GM23338 (cell line): ENCODE results near the gene PIAS4.

Source experiments
- CREB1 ChIP-seq: fragments of 250-450 bp; sonication (Bioruptor Pico); IDR thresholded peaks from 2 replicates; pipeline ENCODE4 v1.5.0; 2020; ENCODE audit warnings: low read depth, mild to moderate bottlenecking, moderate library complexity
- CTCF ChIP-seq, 2 experiments: fragments of 200-600 bp in 1 of 2; sonication (generic) in 1 of 2; conservative IDR thresholded peaks; 2 replicates each; pipeline versions ENCODE4 v1.5.1 to v1.6.1; 2016 to 2017; ENCODE audit warnings: antibody characterized with exemption in 2 of 2, low read depth in 2 of 2, mild to moderate bottlenecking in 2 of 2, moderate library complexity in 1 of 2
- ETS1 ChIP-seq: IDR thresholded peaks from 2 replicates; pipeline ENCODE4 v1.6.1; 2016; ENCODE audit warnings: antibody characterized with exemption
- EZH2 ChIP-seq: fragments of 200-600 bp; sonication (generic); IDR thresholded peaks from one replicate; pipeline ENCODE4 v1.8.0; 2017; ENCODE audit warnings: antibody characterized with exemption, mild to moderate bottlenecking, low read depth; ENCODE audit not compliant: unreplicated experiment
- EZH2phosphoT487 ChIP-seq: fragments of 200-600 bp; sonication (generic); IDR thresholded peaks from one replicate; pipeline ENCODE4 v1.8.1; 2018; ENCODE audit warnings: antibody characterized with exemption; ENCODE audit not compliant: unreplicated experiment
- JUNB ChIP-seq: IDR thresholded peaks from one replicate; pipeline ENCODE4 v1.6.1; 2016; ENCODE audit warnings: antibody characterized with exemption; ENCODE audit not compliant: unreplicated experiment
- NANOG ChIP-seq: IDR thresholded peaks from 2 replicates; pipeline ENCODE4 v1.6.1; 2016; ENCODE audit warnings: antibody characterized with exemption, borderline replicate concordance
- POLR2AphosphoS5 ChIP-seq: IDR thresholded peaks from 2 replicates; pipeline ENCODE4 v1.6.1; 2016; ENCODE audit warnings: antibody characterized with exemption, low read depth
- REST ChIP-seq: IDR thresholded peaks from one replicate; pipeline ENCODE4 v1.6.1; 2018; ENCODE audit warnings: antibody characterized with exemption; ENCODE audit not compliant: unreplicated experiment
- STAT1 ChIP-seq: IDR thresholded peaks from one replicate; pipeline ENCODE4 v1.6.1; 2016; ENCODE audit warnings: antibody characterized with exemption; ENCODE audit not compliant: unreplicated experiment
- ZNF114 ChIP-seq: fragments of 250-450 bp; sonication (Bioruptor Pico); IDR thresholded peaks from 2 replicates; pipeline ENCODE4 v1.5.0; 2020; ENCODE audit warnings: mild to moderate bottlenecking, moderate library complexity
- ZNF331 ChIP-seq: fragments of 250-450 bp; sonication (Bioruptor Pico); IDR thresholded peaks from 2 replicates; pipeline ENCODE4 v1.5.0; 2020; ENCODE audit warnings: low read depth, mild to moderate bottlenecking, moderate library complexity
- ZNF462 ChIP-seq: fragments of 250-450 bp; sonication (Bioruptor Pico); IDR thresholded peaks from 2 replicates; pipeline ENCODE4 v1.5.0; 2020; ENCODE audit warnings: mild to moderate bottlenecking, moderate library complexity

GRCh38 chr19:4033028-4033956, 25.8 kb downstream of the PIAS4 start:
- no peak for TF ChIP-seq POLR2AphosphoS5
- TF ChIP-seq EZH2 = no peak
- no peak for TF ChIP-seq CTCF (conservative IDR thresholded peaks at IDR 0.05; ENCODE audit: low read depth in 2 of 2)
- TF ChIP-seq EZH2phosphoT487 = no peak
- no peak for TF ChIP-seq REST
- TF ChIP-seq STAT1 = no peak
- TF ChIP-seq NANOG = no peak
- TF ChIP-seq ZNF331 (CRISPR knock-in tag) = no peak
- TF ChIP-seq CREB1 (CRISPR knock-in tag) = no peak
- no peak for TF ChIP-seq ETS1
- no peak for TF ChIP-seq JUNB
- no peak for TF ChIP-seq ZNF462 (CRISPR knock-in tag)
- TF ChIP-seq ZNF114 (CRISPR knock-in tag) = no peak
